ENCODE measurements around the gene MRPL39. TPM values are rescaled to one million over a fixed set of nuclear protein-coding genes. Genes with fewer than 3 reads are reported as not detected.

MRPL39 gene
- total RNA-seq, 1 donor from 2014 or later = 19.9 TPM

DNA sequence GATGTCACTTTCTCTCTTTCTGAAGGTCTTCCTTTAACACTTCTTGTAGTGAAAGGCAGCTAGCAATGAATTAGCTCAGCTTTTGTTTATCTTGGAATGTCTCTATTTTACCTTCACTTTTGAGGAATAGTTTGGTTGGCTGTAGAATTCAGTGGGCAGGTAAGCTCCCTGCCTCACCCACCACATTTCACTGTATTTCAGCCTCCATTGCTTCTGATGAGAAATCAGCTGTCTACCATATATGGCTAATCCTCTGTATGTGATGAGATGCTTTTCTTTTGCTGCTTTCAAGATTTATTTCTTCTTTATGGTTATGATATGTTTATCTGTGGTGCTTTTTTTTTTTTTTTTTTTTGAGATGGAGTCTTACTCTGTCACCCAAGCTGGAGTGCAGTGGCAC is 70.1 kb downstream of the MRPL39 start:
- ATAC-seq = no peak
- Histone ChIP-seq H3K4me3 (no peak overlapping the region), H3K36me3 (no peaks in the 10 kb centered on the region), H3K27me3 (no peaks in the 10 kb centered on the region), H3K27ac (no peak overlapping the region), H3K9me3 (no peaks in the 10 kb centered on the region), H3K4me1 (no peaks in the 10 kb centered on the region)
- no peak for DNase-seq
- TF ChIP-seq, protein P1, sequence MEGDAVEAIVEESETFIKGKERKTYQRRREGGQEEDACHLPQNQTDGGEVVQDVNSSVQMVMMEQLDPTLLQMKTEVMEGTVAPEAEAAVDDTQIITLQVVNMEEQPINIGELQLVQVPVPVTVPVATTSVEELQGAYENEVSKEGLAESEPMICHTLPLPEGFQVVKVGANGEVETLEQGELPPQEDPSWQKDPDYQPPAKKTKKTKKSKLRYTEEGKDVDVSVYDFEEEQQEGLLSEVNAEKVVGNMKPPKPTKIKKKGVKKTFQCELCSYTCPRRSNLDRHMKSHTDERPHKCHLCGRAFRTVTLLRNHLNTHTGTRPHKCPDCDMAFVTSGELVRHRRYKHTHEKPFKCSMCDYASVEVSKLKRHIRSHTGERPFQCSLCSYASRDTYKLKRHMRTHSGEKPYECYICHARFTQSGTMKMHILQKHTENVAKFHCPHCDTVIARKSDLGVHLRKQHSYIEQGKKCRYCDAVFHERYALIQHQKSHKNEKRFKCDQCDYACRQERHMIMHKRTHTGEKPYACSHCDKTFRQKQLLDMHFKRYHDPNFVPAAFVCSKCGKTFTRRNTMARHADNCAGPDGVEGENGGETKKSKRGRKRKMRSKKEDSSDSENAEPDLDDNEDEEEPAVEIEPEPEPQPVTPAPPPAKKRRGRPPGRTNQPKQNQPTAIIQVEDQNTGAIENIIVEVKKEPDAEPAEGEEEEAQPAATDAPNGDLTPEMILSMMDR (IDR thresholded peaks at IDR 0.05) = no peak
- intact Hi-C loops (cut with DNase I) = no loop called here

DNA sequence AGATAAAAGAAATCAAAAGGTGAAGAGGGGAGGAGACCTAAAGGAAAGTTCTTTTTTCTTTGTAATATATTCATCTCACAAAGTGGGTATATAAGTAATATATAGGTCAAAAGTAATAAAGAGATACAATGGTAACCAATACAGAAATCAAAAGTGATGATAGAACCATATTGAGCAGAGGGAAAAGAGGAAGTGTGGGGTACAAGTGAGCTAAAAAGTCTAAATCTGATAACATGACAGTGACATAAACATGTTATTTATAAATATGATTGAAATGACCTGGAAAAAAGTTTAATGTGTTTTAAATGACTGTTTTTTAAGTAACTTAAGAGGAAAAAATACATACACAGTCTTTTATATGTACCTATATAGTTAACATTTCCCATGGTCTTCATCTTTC is 70.5 kb downstream of the MRPL39 start:
- Histone ChIP-seq H3K4me1 (no peaks in the 10 kb centered on the region), H3K27me3 (no peaks in the 10 kb centered on the region), H3K4me3 (no peak overlapping the region), H3K36me3 (no peaks in the 10 kb centered on the region), H3K27ac (no peak overlapping the region), H3K9me3 (no peaks in the 10 kb centered on the region)
- ATAC-seq (no peak), DNase-seq (no peak)
- intact Hi-C loops (cut with DNase I) = no loop called here
- TF ChIP-seq, protein P1 (IDR thresholded peaks at IDR 0.05) = no peak

DNA sequence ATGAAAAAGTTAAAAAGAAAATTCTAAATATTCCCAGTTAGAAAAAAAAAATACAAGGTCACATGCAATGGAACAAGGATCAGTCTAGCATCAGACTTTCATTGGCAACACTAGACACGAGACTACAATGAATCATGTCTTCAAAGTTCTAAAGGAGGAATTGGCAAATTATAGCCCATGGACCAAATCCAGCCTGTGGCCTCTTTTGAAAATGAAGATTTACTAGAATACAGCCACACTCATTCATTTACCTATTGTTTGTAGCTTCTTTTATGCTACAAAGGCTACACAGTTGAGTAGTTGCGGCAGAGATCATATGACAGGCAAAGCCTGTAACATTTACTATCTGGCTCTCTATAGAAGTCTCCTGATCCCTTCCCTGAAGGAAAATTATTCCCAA is 71.4 kb downstream of the MRPL39 start:
- ATAC-seq (no peak), DNase-seq (no peak)
- Histone ChIP-seq H3K27me3 (no peaks in the 10 kb centered on the region), H3K36me3 (no peaks in the 10 kb centered on the region), H3K9me3 (no peaks in the 10 kb centered on the region), H3K4me3 (no peak overlapping the region), H3K4me1 (no peaks in the 10 kb centered on the region), H3K27ac (no peak overlapping the region)
- TF ChIP-seq, protein P1 (IDR thresholded peaks at IDR 0.05) = no peak
- intact Hi-C loops (cut with DNase I) = no loop called here

Other genes starting within 250 kb of the MRPL39 start
- gene JAM2, start 31.8 kb upstream of the MRPL39 start, total RNA-seq = 38.6 TPM
- 76.7 TPM for gene ATP5PF, start 127.4 kb upstream of the MRPL39 start, total RNA-seq
- gene GABPA, start 127.5 kb upstream of the MRPL39 start, total RNA-seq = 27.8 TPM

Measured in upper lobe of right lung (tissue), 1 donor.